HepG2 (cell line): ENCODE measurements around the gene UBTFL1. TPM values are rescaled to one million over a fixed set of nuclear protein-coding genes. Genes with fewer than 3 reads are reported as not detected.

Source experiments
- ATAC-seq: fragments of 200-7000 bp; cut with Tn5 transposase; 3 replicates; pipeline ENCODE4 v1.9.1; 2020; ENCODE audit warnings: mild to moderate bottlenecking, moderate library complexity
- BruUV-seq: library from RNA; stranded (reverse); fragments of 400-500 nt; replicated peaks from 2 replicates; lab custom pipeline; 2021; lab: Mats Ljungman, UMichigan
- CTCF ChIA-PET: fragments of 300-600 bp; formaldehyde crosslinking; extraction: SDS; loops from one replicate; lab custom pipeline; 2021; ENCODE audit warnings: low total read pairs, inconsistent platforms, low intra/inter-chr PET ratio; lab: Yijun Ruan, JAX
- POLR2A ChIA-PET: fragments of 350-600 bp; sonication (Branson Sonifier 250); formaldehyde crosslinking; loops from one replicate; lab custom pipeline; 2020; ENCODE audit warnings: antibody characterized with exemption, inconsistent platforms; lab: Yijun Ruan, JAX
- DNase-seq: peaks from one replicate; pipeline ENCODE4 v3.0.0-alpha.2; 2015; ENCODE audit warnings: low spot score
- FAIRE-seq: peaks from 3 replicates; lab custom pipeline; 2011; peaks lifted over from hg19 to GRCh38; lab: Jason Lieb, UNC
- H2AFZ ChIP-seq: one replicate; pipeline ENCODE4 v1.6.1; 2011; ENCODE audit warnings: low read length, inconsistent platforms
- H3K27ac ChIP-seq: fragments of 300-600 bp; 3 replicates; pipeline ENCODE4 v1.8.0; 2011; ENCODE audit warnings: mixed run types, mild to moderate bottlenecking, mixed read lengths, low read length, inconsistent platforms; ENCODE audit not compliant: insufficient read depth; ENCODE audit errors: extremely low read length
- H3K27me3 ChIP-seq, 2 experiments: fragments of 200-600 bp in 1 of 2; 2 replicates in 1 of 2; 3 replicates in 1 of 2; pipeline versions ENCODE4 v1.6.0 to v1.8.0; 2011; ENCODE audit warnings: low read length in 2 of 2, mild to moderate bottlenecking in 2 of 2, moderate library complexity in 2 of 2, inconsistent platforms in 1 of 2; ENCODE audit not compliant: insufficient read depth in 2 of 2, control insufficient read depth in 1 of 2
- H3K36me3 ChIP-seq, 2 experiments: fragments of 200-600 bp in 1 of 2; replicated peaks in 1 of 2; 2 replicates in 1 of 2; 3 replicates in 1 of 2; pipeline versions ENCODE4 v1.5.1 to v1.8.0; 2011; ENCODE audit warnings: low read length in 2 of 2, inconsistent platforms in 1 of 2; ENCODE audit not compliant: insufficient read depth in 2 of 2, control insufficient read depth in 1 of 2
- H3K4me1 ChIP-seq: 2 replicates; pipeline ENCODE4 v1.5.1; 2012; ENCODE audit warnings: low read length, inconsistent platforms; ENCODE audit not compliant: insufficient read depth
- H3K4me2 ChIP-seq: 2 replicates; pipeline ENCODE4 v1.6.0; 2011; ENCODE audit warnings: low read depth, low read length, inconsistent platforms
- H3K4me3 ChIP-seq, 3 experiments: fragments of 200-600 bp in 1 of 3; sonication (generic), shearing (Covaris generic) in 1 of 3; replicated peaks in 1 of 3; 2 replicates each; pipeline ENCODE4 v1.5.1; 2011 to 2016; ENCODE audit warnings: low read length in 3 of 3, inconsistent platforms in 2 of 3, low read depth in 2 of 3, mild to moderate bottlenecking in 2 of 3, control low read depth in 1 of 3, mixed read lengths in 1 of 3; ENCODE audit not compliant: insufficient read depth in 1 of 3
- H3K79me2 ChIP-seq: one replicate; pipeline ENCODE4 v1.6.1; 2011; ENCODE audit warnings: low read length, inconsistent platforms; ENCODE audit not compliant: insufficient read depth
- H3K9ac ChIP-seq: 2 replicates; pipeline ENCODE4 v1.6.0; 2011; ENCODE audit warnings: mild to moderate bottlenecking, low read depth, low read length, inconsistent platforms; ENCODE audit not compliant: insufficient read depth
- H3K9me3 ChIP-seq: 2 replicates; pipeline ENCODE4 v1.5.1; 2012; ENCODE audit warnings: mild to moderate bottlenecking, low read length
- H4K20me1 ChIP-seq: 2 replicates; pipeline ENCODE4 v1.6.0; 2011; ENCODE audit warnings: inconsistent platforms, mild to moderate bottlenecking, low read length, moderate library complexity; ENCODE audit not compliant: insufficient read depth
- ARHGAP35 ChIP-seq: sonication (generic); formaldehyde crosslinking; IDR thresholded peaks from 2 replicates; pipeline ENCODE4 v1.9.0; 2022; ENCODE audit warnings: mild to moderate bottlenecking, inconsistent platforms, moderate library complexity, missing genetic modification reagents, borderline replicate concordance
- EED ChIP-seq: sonication (generic); formaldehyde crosslinking; IDR thresholded peaks from 2 replicates; pipeline ENCODE4 v1.5.0; 2020; ENCODE audit warnings: mild to moderate bottlenecking, missing genetic modification reagents
- HHEX ChIP-seq: IDR thresholded peaks from 2 replicates; pipeline ENCODE4 v1.6.1; 2016; ENCODE audit warnings: control low read depth
- KLF9 ChIP-seq: IDR thresholded peaks from 2 replicates; pipeline ENCODE4 v1.6.1; 2016; ENCODE audit warnings: low read depth
- MEF2D ChIP-seq: sonication (generic); formaldehyde crosslinking; IDR thresholded peaks from 2 replicates; pipeline ENCODE4 v1.5.1; 2020; ENCODE audit warnings: mild to moderate bottlenecking, missing genetic modification reagents
- ZNF17 ChIP-seq: sonication (generic); formaldehyde crosslinking; IDR thresholded peaks from 2 replicates; pipeline ENCODE4 v1.5.0; 2020; ENCODE audit warnings: mild to moderate bottlenecking, missing genetic modification reagents
- ZNF792 ChIP-seq: IDR thresholded peaks from 2 replicates; pipeline ENCODE4 v1.6.1; 2016
- ZSCAN9 ChIP-seq: IDR thresholded peaks from 2 replicates; pipeline ENCODE4 v1.6.1; 2016; ENCODE audit warnings: borderline replicate concordance
- WGBS: methylation state at CpG from one replicate; pipeline ENCODE4 v1.1.6; 2017; ENCODE audit warnings: low lambda C conversion rate; 5-methylcytosine and 5-hydroxymethylcytosine counted together
- in situ Hi-C: cut with HindIII; loops from 2 replicates; pipeline ENCODE4 v1.10.0; 2017; ENCODE audit warnings: low pct_unique_long_range_greater_than_20kb; ENCODE audit not compliant: extremely low pct_ligation_motif_present
- intact Hi-C: fragments of 100-400 bp; cut with micrococcal nuclease; formaldehyde crosslinking; loops from one replicate; pipeline ENCODE4 v1.10.0; 2022; ENCODE audit not compliant: unreplicated experiment
- polyA plus RNA-seq, 8 experiments: library from polyadenylated mRNA; depleted of rRNA in 3 of 8; stranded (reverse) in 7 of 8; unstranded in 1 of 8; fragments of >200 nt; fragmentation: Illumina TruSeq in 4 of 8; extraction: Trizol in 4 of 8; gene quantifications; 2 replicates each; pipeline versions ENCODE4 v1.2.1 to v1.2.3, GENCODE V29; 2011 to 2016; ENCODE audit warnings: low read depth in 4 of 8, missing spikeins in 1 of 8, mixed read lengths in 1 of 8; ENCODE audit not compliant: insufficient read depth in 1 of 8
- total RNA-seq, 5 experiments: library from RNA; depleted of rRNA; stranded (reverse); fragments of >200 nt; fragmentation: Illumina TruSeq; extraction: Trizol; gene quantifications; 2 replicates each; pipeline ENCODE4 v1.2.3, GENCODE V29; 2016; ENCODE audit warnings: low read depth in 1 of 5
- TF ChIP-seq, protein P1 (sequence below): sonication (generic); formaldehyde crosslinking; IDR thresholded peaks from 2 replicates; pipeline ENCODE4 v1.4.0; 2020; ENCODE audit warnings: mild to moderate bottlenecking, missing genetic modification reagents
- TF ChIP-seq, protein P2 (sequence below): IDR thresholded peaks from 2 replicates; pipeline ENCODE4 v1.6.1; 2016; ENCODE audit warnings: missing biosample characterization, missing genetic modification reagents, low read depth
- TF ChIP-seq, protein P3 (sequence below): sonication (generic); formaldehyde crosslinking; IDR thresholded peaks from 2 replicates; pipeline ENCODE4 v1.9.0; 2021; ENCODE audit warnings: missing genetic modification reagents, mild to moderate bottlenecking, borderline replicate concordance
- TF ChIP-seq, protein P4 (sequence below): sonication (generic); formaldehyde crosslinking; IDR thresholded peaks from 2 replicates; pipeline ENCODE4 v1.8.1; 2023; ENCODE audit warnings: mild to moderate bottlenecking, missing genetic modification reagents
- TF ChIP-seq, protein P5 (sequence below): sonication (generic); formaldehyde crosslinking; IDR thresholded peaks from 2 replicates; pipeline ENCODE4 v1.4.0; 2020; ENCODE audit warnings: low read depth, mild to moderate bottlenecking, missing genetic modification reagents

UBTFL1 gene
- total and polyA plus RNA-seq, 2 of the 13 experiments (the other 11 are each of a cell fraction or from before 2014, with no cell fraction given) = not detected

DNA sequence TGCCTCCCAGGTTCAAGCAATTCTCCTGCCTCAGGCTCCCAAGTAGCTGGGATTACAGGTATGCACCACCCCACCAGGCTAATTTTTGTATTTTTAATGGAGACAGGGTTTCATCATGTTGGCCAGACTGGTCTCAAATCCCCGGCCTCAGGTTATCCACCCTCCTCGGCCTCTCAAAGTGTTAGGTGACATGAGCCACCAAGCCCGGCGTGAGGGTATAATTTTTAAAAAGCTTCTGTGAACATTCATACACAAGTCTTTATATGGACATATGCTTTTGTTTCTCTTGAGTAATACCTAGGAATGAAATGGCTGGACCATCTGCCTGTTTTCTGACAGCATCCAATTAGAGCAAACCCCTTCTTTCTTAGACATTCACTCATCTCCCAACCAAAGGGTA, 34.4 kb downstream of the UBTFL1 start:
- no peaks in the 10 kb centered on the region for H3K36me3 ChIP-seq
- H4K20me1 ChIP-seq = no peaks in the 10 kb centered on the region
- no peaks in the 10 kb centered on the region for H3K4me1 ChIP-seq
- H3K4me2 ChIP-seq = no peak overlapping the region
- no peak overlapping the region for H3K27ac ChIP-seq
- intact Hi-C loops = no loop called here
- H3K27me3 ChIP-seq = no peaks in the 10 kb centered on the region; a peak in 1 of 5 replicates
- no peak overlapping the region for H3K4me3 ChIP-seq
- CTCF ChIA-PET = no interaction called here
- POLR2A ChIA-PET = no interaction called here
- FAIRE-seq = no peak
- no peaks in the 10 kb centered on the region for H3K79me2 ChIP-seq
- H3K9ac ChIP-seq = no peak overlapping the region
- H2AFZ ChIP-seq = no peak overlapping the region
- no peak for DNase-seq
- BruUV-seq = no TSS peak
- ATAC-seq = no peak
- no peaks in the 10 kb centered on the region for H3K9me3 ChIP-seq
- in situ Hi-C loops = no loop called here
- 84% methylated on average over 4 of the region's 4 CpGs for WGBS
- no peak for TF ChIP-seq ZSCAN9 (CRISPR knock-in tag)
- TF ChIP-seq ARHGAP35 (CRISPR knock-in tag) = no peak
- TF ChIP-seq, protein P1, sequence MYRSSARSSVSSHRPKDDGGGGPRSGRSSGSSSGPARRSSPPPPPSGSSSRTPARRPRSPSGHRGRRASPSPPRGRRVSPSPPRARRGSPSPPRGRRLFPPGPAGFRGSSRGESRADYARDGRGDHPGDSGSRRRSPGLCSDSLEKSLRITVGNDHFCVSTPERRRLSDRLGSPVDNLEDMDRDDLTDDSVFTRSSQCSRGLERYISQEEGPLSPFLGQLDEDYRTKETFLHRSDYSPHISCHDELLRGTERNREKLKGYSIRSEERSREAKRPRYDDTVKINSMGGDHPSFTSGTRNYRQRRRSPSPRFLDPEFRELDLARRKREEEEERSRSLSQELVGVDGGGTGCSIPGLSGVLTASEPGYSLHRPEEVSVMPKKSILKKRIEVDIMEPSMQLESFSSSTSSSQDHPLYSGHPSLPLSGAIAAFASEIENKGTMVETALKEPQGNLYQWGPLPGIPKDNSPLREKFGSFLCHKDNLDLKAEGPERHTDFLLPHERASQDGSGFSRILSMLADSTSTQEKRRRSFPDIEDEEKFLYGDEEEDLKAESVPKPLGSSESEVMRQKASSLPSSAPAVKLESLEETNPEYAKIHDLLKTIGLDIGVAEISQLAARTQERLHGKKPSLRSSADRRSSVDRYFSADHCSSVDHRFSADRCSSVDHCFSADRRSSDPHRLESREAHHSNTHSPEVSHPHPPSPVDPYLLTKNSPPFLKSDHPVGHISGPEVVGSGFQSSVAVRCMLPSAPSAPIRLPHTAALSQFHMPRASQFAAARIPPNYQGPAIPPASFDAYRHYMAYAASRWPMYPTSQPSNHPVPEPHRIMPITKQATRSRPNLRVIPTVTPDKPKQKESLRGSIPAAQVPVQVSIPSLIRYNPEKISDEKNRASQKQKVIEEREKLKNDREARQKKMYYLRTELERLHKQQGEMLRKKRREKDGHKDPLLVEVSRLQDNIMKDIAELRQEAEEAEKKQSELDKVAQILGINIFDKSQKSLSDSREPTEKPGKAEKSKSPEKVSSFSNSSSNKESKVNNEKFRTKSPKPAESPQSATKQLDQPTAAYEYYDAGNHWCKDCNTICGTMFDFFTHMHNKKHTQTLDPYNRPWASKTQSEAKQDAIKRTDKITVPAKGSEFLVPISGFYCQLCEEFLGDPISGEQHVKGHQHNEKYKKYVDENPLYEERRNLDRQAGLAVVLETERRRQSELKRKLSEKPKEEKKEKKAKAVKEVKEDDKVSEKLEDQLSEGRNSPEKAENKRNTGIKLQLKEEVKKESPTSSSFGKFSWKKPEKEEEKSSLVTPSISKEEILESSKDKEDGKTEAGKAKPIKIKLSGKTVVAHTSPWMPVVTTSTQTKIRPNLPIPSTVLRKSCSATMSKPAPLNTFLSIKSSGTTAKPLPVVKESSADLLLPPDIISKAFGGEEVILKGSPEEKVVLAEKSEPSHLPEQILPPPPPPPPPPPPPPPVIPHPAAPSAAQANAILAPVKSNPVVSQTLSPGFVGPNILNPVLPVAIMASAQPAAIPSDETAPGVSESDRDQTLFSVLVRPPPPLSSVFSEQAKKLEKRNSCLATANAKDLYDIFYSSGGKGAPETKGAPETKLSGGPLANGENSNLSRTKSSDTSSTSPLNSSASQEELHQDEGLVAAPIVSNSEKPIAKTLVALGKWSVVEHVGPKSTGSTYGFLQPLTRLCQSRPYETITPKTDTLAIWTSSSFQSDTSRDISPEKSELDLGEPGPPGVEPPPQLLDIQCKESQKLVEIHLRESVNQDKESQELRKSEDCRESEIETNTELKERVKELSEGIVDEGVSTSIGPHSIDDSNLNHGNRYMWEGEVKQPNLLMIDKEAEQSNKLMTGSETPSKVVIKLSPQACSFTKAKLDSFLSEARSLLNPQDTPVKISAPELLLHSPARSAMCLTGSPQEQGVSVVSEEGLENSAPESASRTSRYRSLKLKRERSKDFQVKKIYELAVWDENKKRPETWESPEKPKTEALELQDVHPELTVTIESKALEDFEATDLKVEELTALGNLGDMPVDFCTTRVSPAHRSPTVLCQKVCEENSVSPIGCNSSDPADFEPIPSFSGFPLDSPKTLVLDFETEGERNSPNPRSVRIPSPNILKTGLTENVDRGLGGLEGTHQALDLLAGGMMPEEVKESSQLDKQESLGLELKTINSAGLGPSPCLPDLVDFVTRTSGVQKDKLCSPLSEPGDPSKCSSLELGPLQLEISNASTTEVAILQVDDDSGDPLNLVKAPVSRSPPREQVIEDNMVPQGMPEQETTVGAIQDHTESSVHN (CRISPR knock-in tag) = no peak
- TF ChIP-seq, protein P2, sequence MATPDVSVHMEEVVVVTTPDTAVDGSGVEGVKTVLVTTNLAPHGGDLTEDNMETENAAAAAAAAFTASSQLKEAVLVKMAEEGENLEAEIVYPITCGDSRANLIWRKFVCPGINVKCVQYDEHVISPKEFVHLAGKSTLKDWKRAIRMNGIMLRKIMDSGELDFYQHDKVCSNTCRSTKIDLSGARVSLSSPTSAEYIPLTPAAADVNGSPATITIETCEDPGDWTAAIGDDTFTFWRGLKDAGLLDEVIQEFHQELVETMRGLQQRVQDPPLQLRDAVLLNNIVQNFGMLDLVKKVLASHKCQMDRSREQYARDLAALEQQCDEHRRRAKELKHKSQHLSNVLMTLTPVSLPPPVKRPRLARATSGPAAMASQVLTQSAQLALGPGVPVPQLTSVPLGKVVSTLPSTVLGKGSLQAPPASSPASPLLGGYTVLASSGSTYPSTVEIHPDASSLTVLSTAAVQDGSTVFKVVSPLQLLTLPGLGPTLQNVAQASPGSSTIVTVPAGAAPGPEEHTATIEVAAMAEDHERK = no peak
- TF ChIP-seq, protein P3, sequence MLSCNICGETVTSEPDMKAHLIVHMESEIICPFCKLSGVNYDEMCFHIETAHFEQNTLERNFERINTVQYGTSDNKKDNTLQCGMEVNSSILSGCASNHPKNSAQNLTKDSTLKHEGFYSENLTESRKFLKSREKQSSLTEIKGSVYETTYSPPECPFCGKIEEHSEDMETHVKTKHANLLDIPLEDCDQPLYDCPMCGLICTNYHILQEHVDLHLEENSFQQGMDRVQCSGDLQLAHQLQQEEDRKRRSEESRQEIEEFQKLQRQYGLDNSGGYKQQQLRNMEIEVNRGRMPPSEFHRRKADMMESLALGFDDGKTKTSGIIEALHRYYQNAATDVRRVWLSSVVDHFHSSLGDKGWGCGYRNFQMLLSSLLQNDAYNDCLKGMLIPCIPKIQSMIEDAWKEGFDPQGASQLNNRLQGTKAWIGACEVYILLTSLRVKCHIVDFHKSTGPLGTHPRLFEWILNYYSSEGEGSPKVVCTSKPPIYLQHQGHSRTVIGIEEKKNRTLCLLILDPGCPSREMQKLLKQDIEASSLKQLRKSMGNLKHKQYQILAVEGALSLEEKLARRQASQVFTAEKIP (CRISPR knock-in tag) = no peak
- TF ChIP-seq MEF2D (CRISPR knock-in tag) = no peak
- no peak for TF ChIP-seq ZNF792 (CRISPR knock-in tag)
- TF ChIP-seq, protein P4, sequence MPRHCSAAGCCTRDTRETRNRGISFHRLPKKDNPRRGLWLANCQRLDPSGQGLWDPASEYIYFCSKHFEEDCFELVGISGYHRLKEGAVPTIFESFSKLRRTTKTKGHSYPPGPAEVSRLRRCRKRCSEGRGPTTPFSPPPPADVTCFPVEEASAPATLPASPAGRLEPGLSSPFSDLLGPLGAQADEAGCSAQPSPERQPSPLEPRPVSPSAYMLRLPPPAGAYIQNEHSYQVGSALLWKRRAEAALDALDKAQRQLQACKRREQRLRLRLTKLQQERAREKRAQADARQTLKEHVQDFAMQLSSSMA (CRISPR knock-in tag) = no peak
- TF ChIP-seq ZNF17 = no peak
- no peak for TF ChIP-seq HHEX (CRISPR knock-in tag)
- TF ChIP-seq EED (CRISPR knock-in tag) = no peak
- TF ChIP-seq, protein P5, sequence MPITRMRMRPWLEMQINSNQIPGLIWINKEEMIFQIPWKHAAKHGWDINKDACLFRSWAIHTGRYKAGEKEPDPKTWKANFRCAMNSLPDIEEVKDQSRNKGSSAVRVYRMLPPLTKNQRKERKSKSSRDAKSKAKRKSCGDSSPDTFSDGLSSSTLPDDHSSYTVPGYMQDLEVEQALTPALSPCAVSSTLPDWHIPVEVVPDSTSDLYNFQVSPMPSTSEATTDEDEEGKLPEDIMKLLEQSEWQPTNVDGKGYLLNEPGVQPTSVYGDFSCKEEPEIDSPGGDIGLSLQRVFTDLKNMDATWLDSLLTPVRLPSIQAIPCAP (CRISPR knock-in tag) = no peak
- no peak for TF ChIP-seq KLF9 (CRISPR knock-in tag)
